EH (cell line): ENCODE measurements around the gene FLT1.

Source experiments
- DNase-seq: peaks from one replicate; pipeline ENCODE4 v3.0.0-alpha.2; 2015; ENCODE audit warnings: low read depth

The FLT1 gene

GRCh38 chr13:28385362-28385761 is 109.6 kb downstream of the FLT1 start:
- DNase-seq, result no peak

DNA sequence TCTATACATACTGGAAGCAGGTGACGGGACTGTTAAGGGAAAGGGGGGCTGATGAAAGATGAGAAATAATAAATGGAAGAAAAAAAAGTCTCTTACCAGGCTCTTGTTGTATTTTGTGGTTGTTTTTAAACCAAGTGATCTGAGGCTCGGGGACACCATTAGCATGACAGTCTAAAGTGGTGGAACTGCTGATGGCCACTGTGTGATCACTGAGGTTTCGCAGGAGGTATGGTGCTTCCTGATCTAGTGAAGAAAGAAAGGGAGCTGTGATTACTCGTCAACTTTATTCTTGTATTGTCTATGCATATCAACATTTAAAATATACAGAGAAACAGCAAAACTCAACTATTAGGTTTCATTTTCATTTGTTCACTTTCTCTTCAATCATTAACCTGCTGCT is 110.1 kb downstream of the FLT1 start:
- no peak for DNase-seq

GRCh38 chr13:28380319-28380718 is 114.6 kb downstream of the FLT1 start:
- no peak for DNase-seq

GRCh38 chr13:28379371-28380083 is 115.4 kb downstream of the FLT1 start:
- DNase-seq, result no peak

GRCh38 chr13:28376604-28377003 is 118.3 kb downstream of the FLT1 start:
- no peak for DNase-seq

GRCh38 chr13:28375250-28375930 is 119.5 kb downstream of the FLT1 start:
- DNase-seq, result no peak

DNA sequence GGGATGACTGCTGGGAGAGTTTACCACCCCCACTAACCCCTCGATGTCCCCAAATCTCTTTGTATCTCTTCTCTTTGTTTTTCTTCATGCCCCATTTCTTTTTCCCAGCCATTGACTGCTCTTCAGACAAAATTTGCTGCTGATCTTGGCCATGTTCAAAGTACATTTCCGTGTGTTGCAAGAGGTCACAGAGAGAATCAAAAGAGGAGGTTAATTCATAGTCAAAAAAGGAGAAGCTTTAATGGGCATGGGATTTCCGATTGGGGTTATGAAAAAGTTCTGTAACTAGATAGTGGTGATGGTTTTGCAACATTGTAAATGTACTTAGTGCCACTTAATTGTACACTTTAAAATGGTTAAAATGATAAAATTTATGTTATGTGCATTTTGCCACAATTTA is 121.1 kb downstream of the FLT1 start:
- no peak for DNase-seq

- DNase-seq, result no peak
Observed at GRCh38 chr13:28370448-28370847, 124.5 kb downstream of the FLT1 start.

GRCh38 chr13:28358708-28359107 is 136.2 kb downstream of the FLT1 start:
- DNase-seq, result no peak

DNA sequence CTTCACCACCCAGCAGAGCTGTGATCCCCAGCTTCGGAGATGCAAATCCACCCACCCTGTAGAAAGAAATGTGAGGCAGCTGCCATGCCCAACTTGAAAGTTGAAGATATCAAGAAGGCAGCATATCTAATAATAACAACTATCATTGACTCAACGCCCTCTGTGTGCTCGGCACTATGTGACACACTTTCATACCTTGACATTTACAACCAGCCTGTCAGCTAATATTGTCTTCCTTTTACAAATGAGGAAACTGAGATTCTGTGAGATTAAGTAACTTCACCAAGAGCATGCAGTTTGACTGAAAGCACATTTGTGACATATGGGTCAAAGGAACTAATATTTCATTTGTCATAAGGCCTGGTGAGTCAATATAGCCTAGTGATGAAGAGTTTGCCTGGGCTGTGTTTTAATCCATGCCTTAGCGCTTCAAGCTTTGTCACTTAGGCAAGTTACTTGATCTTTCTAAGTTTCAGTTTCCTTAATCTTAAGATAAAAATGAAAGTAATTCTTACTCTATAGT is 137.0 kb downstream of the FLT1 start:
- DNase-seq, result peak; percentile 25

DNA sequence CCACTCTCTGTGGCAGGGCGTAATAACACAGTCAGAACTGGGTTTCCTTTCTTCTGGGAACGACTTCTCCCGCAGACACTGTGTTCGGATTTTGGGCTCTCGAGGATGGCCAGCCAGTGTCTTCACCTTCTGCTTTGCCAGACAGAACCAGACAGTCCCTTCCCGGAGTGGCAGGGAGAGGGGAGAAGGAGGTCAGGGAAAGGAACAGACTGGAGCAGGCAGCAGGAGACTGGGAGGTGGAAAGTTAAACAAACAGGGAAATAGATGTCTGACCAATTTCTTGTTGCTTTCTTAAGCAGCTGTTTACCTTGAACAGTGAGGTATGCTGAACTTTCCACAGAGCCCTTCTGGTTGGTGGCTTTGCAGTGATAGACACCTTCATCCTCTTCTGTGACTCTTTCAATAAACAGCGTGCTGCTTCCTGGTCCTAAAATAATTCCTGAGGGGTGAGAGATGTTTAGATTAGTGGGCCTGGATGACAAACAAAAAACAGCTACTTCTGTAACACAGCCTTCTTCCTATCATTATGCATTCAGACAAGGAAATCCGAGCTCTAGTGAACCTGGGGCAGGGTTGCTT is 137.6 kb downstream of the FLT1 start:
- peak; percentile 55 for DNase-seq

GRCh38 chr13:28356561-28357021 is 138.3 kb downstream of the FLT1 start:
- peak; percentile 57 for DNase-seq

GRCh38 chr13:28355822-28356371 is 139.0 kb downstream of the FLT1 start:
- DNase-seq, result peak; percentile 84

DNA sequence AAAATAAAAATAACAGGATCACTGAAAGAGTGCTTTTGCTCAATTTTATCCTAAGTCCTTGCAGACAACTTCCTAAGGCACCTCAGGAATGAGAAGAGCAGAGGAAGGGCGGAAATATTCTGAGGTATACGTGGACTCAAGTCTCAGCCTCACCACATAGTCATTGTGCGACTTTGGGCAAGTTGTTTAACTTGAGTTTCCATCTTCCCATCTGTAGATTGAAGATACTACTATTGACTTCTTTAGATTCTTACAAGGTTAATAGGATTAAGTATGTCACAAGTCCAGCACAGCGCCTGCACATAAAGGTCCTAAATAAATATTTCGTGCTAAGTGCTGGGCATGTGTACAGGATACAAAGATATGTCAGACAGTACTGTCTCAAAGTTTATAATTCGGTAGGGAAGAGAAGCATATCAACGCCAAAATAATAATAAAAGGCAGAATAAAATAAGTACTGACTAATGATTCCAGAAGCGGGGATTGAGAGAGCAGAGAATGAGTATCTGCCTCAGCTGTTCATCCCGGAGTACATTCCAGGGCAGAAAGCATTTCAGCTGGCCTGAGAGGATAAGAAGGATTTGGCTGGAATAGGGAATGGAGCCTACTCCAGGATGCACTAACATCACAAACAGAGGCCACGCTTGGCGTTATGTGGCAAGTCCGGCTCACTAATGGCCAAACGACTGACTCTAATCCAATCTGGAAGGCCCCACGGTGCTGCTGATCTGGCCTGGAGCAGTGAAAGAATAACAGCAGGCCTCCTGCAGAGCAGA is 139.7 kb downstream of the FLT1 start:
- no peak for DNase-seq

DNA sequence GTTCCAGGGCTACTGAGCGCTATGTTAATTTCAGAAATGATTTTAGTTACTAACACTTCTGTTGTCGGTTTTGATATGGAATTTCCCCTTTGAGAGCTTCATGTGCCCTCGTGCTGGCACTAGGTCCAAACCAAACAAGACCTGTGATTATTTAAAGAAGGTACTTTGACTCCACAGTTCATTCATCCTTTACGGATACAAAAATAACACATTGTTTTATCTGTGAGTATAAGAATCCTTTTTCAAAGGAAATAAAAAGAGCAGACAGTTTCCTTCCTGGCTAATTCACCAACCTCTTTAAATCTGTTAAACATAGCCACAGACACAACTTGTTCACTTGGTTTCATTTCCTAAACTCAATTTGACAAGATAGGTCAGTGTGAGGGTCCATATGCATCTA is 141.2 kb downstream of the FLT1 start:
- no peak for DNase-seq

DNA sequence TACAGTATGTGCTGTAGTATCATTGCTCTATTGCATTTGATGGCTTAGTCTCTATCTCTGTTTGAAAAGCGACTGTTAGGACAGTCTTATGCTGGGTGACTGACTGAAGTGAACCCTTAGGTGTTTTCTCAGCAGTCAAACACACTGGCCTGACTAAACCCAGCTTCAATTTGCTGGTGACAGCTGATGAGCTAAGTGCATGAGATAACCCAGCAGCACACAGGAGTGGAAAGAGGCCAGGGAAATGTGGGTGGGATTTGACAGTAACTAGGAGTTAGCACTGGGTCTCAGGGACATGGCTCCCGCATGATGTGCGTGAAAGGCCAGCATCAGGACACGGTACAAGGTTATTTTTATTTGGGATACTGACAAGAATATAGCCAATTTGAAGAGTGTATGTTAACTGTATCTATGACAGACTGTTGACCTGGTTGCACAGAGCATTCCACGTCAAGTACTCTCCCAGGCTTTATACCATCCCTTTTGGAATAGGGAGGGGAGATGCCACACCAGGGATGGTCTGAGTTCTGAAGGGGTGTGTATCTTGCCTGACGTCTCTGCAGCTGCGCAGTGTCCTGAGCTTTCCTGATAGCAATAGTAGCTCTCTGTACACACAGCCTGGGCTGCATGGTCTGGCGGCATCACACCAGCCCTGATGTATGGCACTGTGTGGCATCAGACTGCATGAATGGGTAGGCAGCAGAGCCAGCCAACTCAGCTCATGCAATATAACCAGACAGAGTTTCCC is 144.8 kb downstream of the FLT1 start:
- peak; percentile 64 for DNase-seq

DNA sequence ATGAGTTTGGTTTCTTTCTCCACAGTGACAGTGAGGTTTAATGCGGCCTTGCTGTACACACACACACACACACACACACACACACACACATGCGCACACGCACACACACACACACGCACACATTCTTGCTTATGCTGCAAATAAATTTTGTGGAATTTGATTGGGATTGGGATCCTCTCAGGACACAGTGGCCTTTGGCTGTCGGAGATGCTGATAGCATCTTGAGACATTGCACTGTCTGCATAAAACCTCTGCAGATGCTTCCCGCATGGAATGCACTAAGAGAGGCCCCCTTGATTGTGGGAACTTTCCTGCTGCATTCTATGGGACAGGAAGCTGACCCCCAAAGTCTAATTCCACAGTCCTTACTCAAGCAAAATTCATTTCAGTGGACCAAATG is 145.6 kb downstream of the FLT1 start:
- DNase-seq, result peak; percentile 95

GRCh38 chr13:28347456-28348371 is 147.2 kb downstream of the FLT1 start:
- peak; percentile 71 for DNase-seq

GRCh38 chr13:28346154-28346553 is 148.8 kb downstream of the FLT1 start:
- peak; percentile 77 for DNase-seq

GRCh38 chr13:28344163-28344562 is 150.8 kb downstream of the FLT1 start:
- no peak for DNase-seq
